GM12891 (cell line): ENCODE measurements around the gene CRHR2.

ENCODE experiments used
- POLR2A ChIP-seq: IDR thresholded peaks from 2 replicates; pipeline ENCODE4 v1.6.1; 2011; ENCODE audit warnings: low read depth, low read length, control low read depth
- POLR2AphosphoS5 ChIP-seq: IDR thresholded peaks from 2 replicates; pipeline ENCODE4 v1.6.1; 2011; ENCODE audit warnings: low read depth, low read length, control low read depth
- POU2F2 ChIP-seq: IDR thresholded peaks from 2 replicates; pipeline ENCODE4 v1.6.1; 2011; ENCODE audit warnings: low read depth, mild to moderate bottlenecking, control low read depth, low read length, moderate library complexity
- SPI1 ChIP-seq: IDR thresholded peaks from 2 replicates; pipeline ENCODE4 v1.6.1; 2011; ENCODE audit warnings: low read depth, low read length, control low read depth
- TAF1 ChIP-seq: IDR thresholded peaks from 2 replicates; pipeline ENCODE4 v1.6.1; 2011; ENCODE audit warnings: low read depth, low read length, control low read depth

DNA sequence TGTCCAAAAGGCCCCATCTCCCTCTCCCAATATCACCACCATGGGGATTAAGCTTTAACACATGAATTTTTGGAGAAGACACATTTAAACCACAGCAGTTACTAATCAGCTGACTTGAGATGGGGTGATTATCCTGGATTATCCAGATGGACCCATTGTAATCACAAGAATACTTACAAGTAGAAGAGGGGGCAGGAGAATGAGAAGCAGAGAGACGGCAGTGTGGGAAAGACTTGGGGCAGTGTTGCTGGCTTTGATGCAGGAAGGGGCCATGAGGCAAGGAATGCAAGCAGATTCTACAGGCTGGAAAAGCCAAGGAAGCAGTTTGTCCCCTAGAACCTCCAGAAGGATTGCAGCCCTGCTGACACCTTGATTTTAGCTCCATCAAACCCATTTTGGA is 39.0 kb upstream of the CRHR2 start:
- TF ChIP-seq POLR2A: no peak
- TF ChIP-seq POU2F2: no peak
- TF ChIP-seq POLR2AphosphoS5: no peak
- TF ChIP-seq TAF1: no peak
- TF ChIP-seq SPI1: no peak
